ENCODE data around the gene CHD5.

Gene CHD5

DNA sequence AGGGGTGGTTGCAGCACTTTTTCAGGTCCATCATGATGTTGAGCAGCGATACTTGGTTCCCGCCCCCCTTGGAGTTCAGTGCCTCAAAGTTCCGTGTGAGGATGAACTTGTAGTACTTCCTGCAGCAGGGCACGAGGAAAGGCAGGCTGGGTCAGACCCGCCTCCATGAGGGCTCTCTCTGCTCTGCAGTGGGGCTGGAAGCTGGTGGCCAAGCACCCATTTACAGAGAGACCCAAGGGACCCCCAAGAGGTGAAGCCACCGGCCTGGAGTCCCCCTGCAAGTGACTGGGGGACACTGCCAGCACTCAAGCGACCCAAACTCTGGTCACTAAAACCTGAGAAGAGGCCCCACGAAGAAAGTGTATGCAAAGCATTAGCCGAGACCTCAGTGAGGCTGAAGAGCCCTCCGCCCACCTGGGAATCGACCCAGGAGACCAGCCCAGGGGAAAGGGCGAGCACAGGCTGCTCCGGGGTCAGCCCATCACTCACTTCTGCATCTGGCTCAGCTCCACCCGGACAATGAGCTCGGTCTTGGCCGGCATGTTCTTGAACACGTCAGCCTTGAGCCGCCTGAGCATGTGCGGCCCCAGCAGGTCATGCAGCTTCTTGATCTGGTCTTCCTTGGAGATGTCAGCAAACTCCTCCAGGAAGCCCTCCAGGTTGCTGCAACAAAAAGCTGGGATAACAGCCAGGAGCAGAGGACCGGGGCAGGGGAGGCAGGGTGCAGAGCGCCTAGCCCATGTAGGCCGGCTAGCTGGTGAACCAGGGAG lies 45.2 kb downstream of the CHD5 start:
- Histone ChIP-seq H3K4me3 (ENCODE audit: low read depth, low read length) (no peak overlapping the region), H3K27me3 (replicated peaks) (no peaks in the 10 kb centered on the region), H3K36me3 (replicated peaks) (no peaks in the 10 kb centered on the region), H3K27ac (no peak overlapping the region)
- in situ Hi-C loops (cut with HindIII; ENCODE audit: low pct_ligation_motif_present, low sequenced_read_pairs) = no loop called here
- TF ChIP-seq, protein P1, sequence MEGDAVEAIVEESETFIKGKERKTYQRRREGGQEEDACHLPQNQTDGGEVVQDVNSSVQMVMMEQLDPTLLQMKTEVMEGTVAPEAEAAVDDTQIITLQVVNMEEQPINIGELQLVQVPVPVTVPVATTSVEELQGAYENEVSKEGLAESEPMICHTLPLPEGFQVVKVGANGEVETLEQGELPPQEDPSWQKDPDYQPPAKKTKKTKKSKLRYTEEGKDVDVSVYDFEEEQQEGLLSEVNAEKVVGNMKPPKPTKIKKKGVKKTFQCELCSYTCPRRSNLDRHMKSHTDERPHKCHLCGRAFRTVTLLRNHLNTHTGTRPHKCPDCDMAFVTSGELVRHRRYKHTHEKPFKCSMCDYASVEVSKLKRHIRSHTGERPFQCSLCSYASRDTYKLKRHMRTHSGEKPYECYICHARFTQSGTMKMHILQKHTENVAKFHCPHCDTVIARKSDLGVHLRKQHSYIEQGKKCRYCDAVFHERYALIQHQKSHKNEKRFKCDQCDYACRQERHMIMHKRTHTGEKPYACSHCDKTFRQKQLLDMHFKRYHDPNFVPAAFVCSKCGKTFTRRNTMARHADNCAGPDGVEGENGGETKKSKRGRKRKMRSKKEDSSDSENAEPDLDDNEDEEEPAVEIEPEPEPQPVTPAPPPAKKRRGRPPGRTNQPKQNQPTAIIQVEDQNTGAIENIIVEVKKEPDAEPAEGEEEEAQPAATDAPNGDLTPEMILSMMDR (IDR thresholded peaks at IDR 0.05; ENCODE audit: low read depth, low read length, missing control alignments) = no peak
- no peak for DNase-seq

DNA sequence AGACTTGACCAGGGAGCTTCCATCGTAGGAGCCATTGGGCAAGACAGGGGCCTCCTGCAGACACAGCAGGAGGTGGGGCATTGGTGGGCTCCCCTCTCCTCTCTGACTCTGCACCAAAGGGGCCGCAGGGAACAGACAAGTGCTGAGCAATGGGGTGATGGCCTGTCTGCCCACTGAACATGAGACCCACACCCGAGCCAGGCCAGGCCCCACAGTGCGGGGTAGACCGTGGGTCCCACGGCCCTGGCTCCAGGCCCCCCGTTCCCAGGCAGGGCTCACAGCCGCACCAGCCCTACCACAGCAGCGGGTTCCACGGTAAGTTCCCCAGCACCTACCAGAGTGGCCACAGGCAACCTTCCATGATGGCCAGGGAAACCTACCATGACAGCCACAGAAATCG lies 45.9 kb downstream of the CHD5 start:
- no peak for DNase-seq
- in situ Hi-C loops (cut with HindIII; ENCODE audit: low pct_ligation_motif_present, low sequenced_read_pairs) = no loop called here
- H3K27me3 ChIP-seq (replicated peaks) = no peaks in the 10 kb centered on the region

DNA sequence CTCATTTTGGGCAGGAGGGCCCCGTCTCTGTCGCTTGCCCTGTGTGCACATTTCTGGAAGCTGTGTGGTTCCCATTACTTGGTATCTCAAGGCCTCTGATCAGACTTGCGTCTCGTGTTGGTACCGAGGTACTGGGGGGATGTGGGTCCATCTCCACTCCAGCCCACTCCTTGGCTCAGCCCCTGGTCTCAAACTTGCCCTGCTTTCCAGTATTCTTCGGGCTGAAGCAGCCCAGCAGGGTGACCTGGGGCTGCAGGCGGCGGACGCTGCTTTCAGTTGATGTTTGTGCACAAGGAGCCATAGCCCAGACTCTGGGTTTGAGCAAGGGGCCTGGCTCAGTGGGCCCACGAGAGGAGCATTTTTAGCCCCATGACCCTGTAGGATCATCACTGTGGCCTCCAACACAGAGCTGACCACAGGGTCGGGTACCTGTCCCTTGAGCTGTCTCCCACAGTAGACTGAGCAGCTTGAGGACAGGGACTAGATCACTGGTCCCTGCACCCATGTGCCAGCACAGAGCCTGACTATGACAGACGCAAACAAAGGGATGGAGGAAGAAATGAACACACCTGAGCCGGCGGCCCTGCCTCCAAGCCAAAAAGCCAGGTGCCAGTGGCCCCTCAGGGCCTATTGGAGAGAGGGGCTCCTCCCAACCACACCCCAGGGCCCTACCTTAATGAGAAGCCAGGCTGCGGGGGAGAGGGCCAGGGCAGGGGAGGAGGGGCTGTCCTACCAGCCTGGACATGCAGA lies 46.8 kb downstream of the CHD5 start:
- H3K27ac ChIP-seq = no peak overlapping the region
- TF ChIP-seq, protein P1 (IDR thresholded peaks at IDR 0.05; ENCODE audit: low read depth, low read length, missing control alignments) = no peak
- H3K27me3 ChIP-seq (replicated peaks) = no peaks in the 10 kb centered on the region
- in situ Hi-C loops (cut with HindIII; ENCODE audit: low pct_ligation_motif_present, low sequenced_read_pairs) = no loop called here
- no peak for DNase-seq
- no peak overlapping the region for H3K4me3 ChIP-seq (ENCODE audit: low read depth, low read length)
- H3K36me3 ChIP-seq (replicated peaks) = no peaks in the 10 kb centered on the region

More for the DNA sequence above, 45.9 kb downstream of the CHD5 start:
- no peaks in the 10 kb centered on the region for H3K36me3 ChIP-seq (replicated peaks)
- no peak overlapping the region for H3K27ac ChIP-seq
- no peak overlapping the region for H3K4me3 ChIP-seq (ENCODE audit: low read depth, low read length)
- TF ChIP-seq, protein P1 (IDR thresholded peaks at IDR 0.05; ENCODE audit: low read depth, low read length, missing control alignments) = no peak

DNA sequence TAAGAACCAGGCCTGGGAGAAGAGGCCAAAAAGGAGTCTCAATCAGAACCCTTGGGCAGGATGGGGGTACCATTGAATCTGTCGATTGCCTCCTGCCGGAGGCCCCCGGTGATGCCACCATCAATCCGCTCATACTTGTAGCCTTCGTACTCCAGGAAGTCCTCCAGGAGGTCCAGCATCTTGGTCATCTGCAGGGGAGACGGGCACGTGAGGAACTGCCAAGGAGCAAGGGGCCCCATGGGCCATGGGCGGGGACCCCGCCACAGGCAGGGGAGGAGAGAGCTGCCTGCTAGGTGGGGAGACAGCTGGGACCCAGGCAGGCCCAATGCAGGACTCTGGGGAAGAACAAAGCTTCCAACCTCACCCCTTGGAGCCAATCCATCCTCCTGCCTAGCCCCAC lies 48.6 kb downstream of the CHD5 start:
- TF ChIP-seq, protein P1 (IDR thresholded peaks at IDR 0.05; ENCODE audit: low read depth, low read length, missing control alignments) = no peak
- Histone ChIP-seq H3K27me3 (replicated peaks) (no peaks in the 10 kb centered on the region), H3K36me3 (replicated peaks) (no peaks in the 10 kb centered on the region), H3K27ac (no peak overlapping the region), H3K4me3 (ENCODE audit: low read depth, low read length) (no peak overlapping the region)
- in situ Hi-C loops (cut with HindIII; ENCODE audit: low pct_ligation_motif_present, low sequenced_read_pairs) = no loop called here
- DNase-seq = no peak

DNA sequence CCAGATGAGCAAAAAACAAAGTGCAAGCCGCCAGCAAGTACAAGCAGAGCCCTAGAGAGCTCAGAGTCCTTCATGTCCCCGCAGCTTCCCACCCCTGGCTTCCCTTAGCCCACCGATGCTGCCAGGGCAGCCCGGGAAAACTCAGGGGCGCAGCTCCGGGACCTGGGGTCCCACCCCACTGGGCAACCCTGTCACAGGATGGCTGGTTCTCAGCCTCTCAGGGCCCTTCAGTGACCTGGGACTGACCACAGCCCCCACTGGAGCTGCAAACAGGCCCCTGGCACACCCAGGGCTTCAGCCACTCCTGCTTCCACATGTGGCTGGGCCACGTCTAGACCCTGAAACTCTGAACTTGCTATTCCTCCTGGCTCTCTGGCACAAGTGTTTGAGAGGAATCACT lies 49.5 kb downstream of the CHD5 start:
- in situ Hi-C loops (cut with HindIII; ENCODE audit: low pct_ligation_motif_present, low sequenced_read_pairs) = no loop called here
- no peaks in the 10 kb centered on the region for H3K36me3 ChIP-seq (replicated peaks)
- H3K27ac ChIP-seq = no peak overlapping the region
- TF ChIP-seq, protein P1 (IDR thresholded peaks at IDR 0.05; ENCODE audit: low read depth, low read length, missing control alignments) = no peak
- DNase-seq = no peak
- H3K4me3 ChIP-seq (ENCODE audit: low read depth, low read length) = no peak overlapping the region
- H3K27me3 ChIP-seq (replicated peaks) = no peaks in the 10 kb centered on the region
